T-helper 22 cell (primary cell): ENCODE data around the gene HLCS.

Experiments used
- DNase-seq: peaks from one replicate; pipeline ENCODE4 v3.0.0-alpha.2; 2020; ENCODE audit warnings: low read depth

HLCS gene

GRCh38 chr21:36722370-36723368 is 243.8 kb downstream of the HLCS start:
- no peak for DNase-seq

- no peak for DNase-seq
These were observed 244.7 kb downstream of the HLCS start for GRCh38 chr21:36721817-36722216.

- DNase-seq: no peak
These were observed 246.9 kb downstream of the HLCS start for GRCh38 chr21:36719614-36720013.

- no peak for DNase-seq
These were observed 247.4 kb downstream of the HLCS start for GRCh38 chr21:36718951-36719501.

GRCh38 chr21:36717976-36718375 is 248.5 kb downstream of the HLCS start:
- DNase-seq: no peak

GRCh38 chr21:36716836-36717235 is 249.6 kb downstream of the HLCS start:
- DNase-seq: no peak

- no peak for DNase-seq
These were observed 250.1 kb downstream of the HLCS start for GRCh38 chr21:36716387-36716786.

GRCh38 chr21:36713746-36714145 is 252.7 kb downstream of the HLCS start:
- DNase-seq: no peak

GRCh38 chr21:36710729-36711048 is 255.8 kb downstream of the HLCS start:
- no peak for DNase-seq

- no peak for DNase-seq
These were observed 256.4 kb downstream of the HLCS start for GRCh38 chr21:36709868-36710728.

- no peak for DNase-seq
These were observed 257.2 kb downstream of the HLCS start for GRCh38 chr21:36709030-36709867.

- DNase-seq: no peak
These were observed 258.0 kb downstream of the HLCS start for GRCh38 chr21:36708286-36709029.

GRCh38 chr21:36707763-36708285 is 258.6 kb downstream of the HLCS start:
- no peak for DNase-seq

GRCh38 chr21:36706951-36707762 is 259.3 kb downstream of the HLCS start:
- DNase-seq: no peak

GRCh38 chr21:36706482-36706852 is 260.0 kb downstream of the HLCS start:
- DNase-seq: no peak

- no peak for DNase-seq
These were observed 260.6 kb downstream of the HLCS start for GRCh38 chr21:36705679-36706481.

- DNase-seq: no peak
These were observed 261.4 kb downstream of the HLCS start for GRCh38 chr21:36704958-36705678.

GRCh38 chr21:36704281-36704957 is 262.1 kb downstream of the HLCS start:
- no peak for DNase-seq
